SIG-M5 (cell line): ENCODE results near the gene CHD9.
"Not testable (repeated sequence)": the region's sequence is repeated elsewhere in the genome, so short reads cannot be mapped to it uniquely, and the experiment has no call there.

Source experiments
- DNase-seq: peaks from one replicate; lab custom pipeline; 2025; lab: John Stamatoyannopoulos, UW

Gene CHD9

GRCh38 chr16:53131363-53132071, 76.7 kb downstream of the CHD9 start:
- no peak for DNase-seq

GRCh38 chr16:53132406-53132805, 77.6 kb downstream of the CHD9 start:
- DNase-seq, result no peak

GRCh38 chr16:53135329-53135728, 80.5 kb downstream of the CHD9 start:
- no peak for DNase-seq

GRCh38 chr16:53142823-53143568, 88.2 kb downstream of the CHD9 start:
- DNase-seq, result no peak

GRCh38 chr16:53147500-53148065, 92.8 kb downstream of the CHD9 start:
- no peak for DNase-seq

- DNase-seq, result no peak
Measured at GRCh38 chr16:53150769-53151168, 96.0 kb downstream of the CHD9 start.

- DNase-seq, result no peak
Measured at GRCh38 chr16:53152329-53152728, 97.5 kb downstream of the CHD9 start.

GRCh38 chr16:53153130-53153529, 98.3 kb downstream of the CHD9 start:
- DNase-seq, result no peak

- DNase-seq, result no peak
Measured at GRCh38 chr16:53154513-53154912, 99.7 kb downstream of the CHD9 start.

- no peak for DNase-seq
Measured at GRCh38 chr16:53156516-53156915, 101.7 kb downstream of the CHD9 start.

- no peak for DNase-seq
Measured at GRCh38 chr16:53159781-53160436, 105.1 kb downstream of the CHD9 start.

- DNase-seq, result no peak
Measured at GRCh38 chr16:53166099-53166498, 111.3 kb downstream of the CHD9 start.

GRCh38 chr16:53168744-53169143, 114.0 kb downstream of the CHD9 start:
- DNase-seq, result no peak

- no peak for DNase-seq
Measured at GRCh38 chr16:53172517-53172916, 117.7 kb downstream of the CHD9 start.

- no peak for DNase-seq
Measured at GRCh38 chr16:53175118-53175517, 120.3 kb downstream of the CHD9 start.

- DNase-seq, result no peak
Measured at GRCh38 chr16:53176434-53176833, 121.6 kb downstream of the CHD9 start.

- DNase-seq, result no peak
Measured at GRCh38 chr16:53183442-53183841, 128.7 kb downstream of the CHD9 start.

GRCh38 chr16:53185741-53186140, 130.9 kb downstream of the CHD9 start:
- not testable (repeated sequence) for DNase-seq

GRCh38 chr16:53187775-53188174, 133.0 kb downstream of the CHD9 start:
- DNase-seq, result no peak

GRCh38 chr16:53191413-53191812, 136.6 kb downstream of the CHD9 start:
- DNase-seq, result no peak

- DNase-seq, result no peak
Measured at GRCh38 chr16:53198933-53199332, 144.1 kb downstream of the CHD9 start.

GRCh38 chr16:53201900-53202299, 147.1 kb downstream of the CHD9 start:
- DNase-seq, result no peak

GRCh38 chr16:53202398-53202797, 147.6 kb downstream of the CHD9 start:
- DNase-seq, result no peak
